HG02852 (cell line): ENCODE data around the gene SLC36A3.
A peak's percentile ranks its signal among the peaks of the same experiment; 100 is the strongest.
"Not testable (repeated sequence)": the region's sequence is repeated elsewhere in the genome, so short reads cannot be mapped to it uniquely, and the experiment has no call there.

Experiments
- ATAC-seq: cut with Tn5 transposase; IDR thresholded peaks from one replicate; pipeline ENCODE4 v1.9.1; 2021; ENCODE audit warnings: mild to moderate bottlenecking, moderate library complexity; ENCODE audit not compliant: unreplicated experiment

SLC36A3 gene

DNA sequence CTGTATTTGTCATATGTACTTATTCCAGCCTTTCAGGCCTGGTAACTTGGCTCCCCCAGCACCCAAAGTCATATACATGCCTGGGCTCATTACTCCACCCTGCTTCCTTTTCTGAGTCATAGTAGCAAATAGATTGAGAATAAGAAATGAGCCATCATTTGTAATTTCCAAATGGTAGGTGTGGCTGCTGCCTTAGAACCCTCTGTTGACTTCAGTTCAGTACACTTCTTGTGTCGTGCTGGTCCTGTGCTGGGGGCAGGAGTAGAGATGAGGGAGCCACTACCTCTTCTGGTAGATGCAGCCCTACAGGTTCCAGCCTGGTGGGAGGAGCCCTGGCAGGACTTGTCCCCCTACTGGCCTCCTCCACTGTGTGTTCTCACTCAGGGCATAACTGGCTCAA is 39.5 kb downstream of the SLC36A3 start:
- ATAC-seq: peak; percentile 72

DNA sequence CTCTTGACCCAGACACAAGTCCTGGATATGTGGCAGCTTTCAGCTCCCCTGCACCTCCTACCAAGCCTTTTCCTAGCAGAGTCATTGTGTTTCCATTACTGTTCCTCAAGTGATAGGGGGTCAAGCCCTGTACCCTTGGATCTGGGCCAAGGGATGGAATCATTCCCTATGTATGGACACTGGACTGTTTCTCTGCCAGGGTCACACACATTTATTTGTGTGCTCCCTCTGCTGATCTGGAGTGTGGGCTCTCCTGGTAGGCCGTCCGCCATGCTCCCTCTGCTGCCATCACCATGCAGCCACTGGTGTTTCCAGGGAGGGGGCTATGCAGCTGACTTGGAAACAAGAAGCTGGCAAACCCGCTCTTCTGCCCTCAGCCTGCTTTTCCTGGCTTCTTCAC is 41.0 kb downstream of the SLC36A3 start:
- ATAC-seq: no peak

DNA sequence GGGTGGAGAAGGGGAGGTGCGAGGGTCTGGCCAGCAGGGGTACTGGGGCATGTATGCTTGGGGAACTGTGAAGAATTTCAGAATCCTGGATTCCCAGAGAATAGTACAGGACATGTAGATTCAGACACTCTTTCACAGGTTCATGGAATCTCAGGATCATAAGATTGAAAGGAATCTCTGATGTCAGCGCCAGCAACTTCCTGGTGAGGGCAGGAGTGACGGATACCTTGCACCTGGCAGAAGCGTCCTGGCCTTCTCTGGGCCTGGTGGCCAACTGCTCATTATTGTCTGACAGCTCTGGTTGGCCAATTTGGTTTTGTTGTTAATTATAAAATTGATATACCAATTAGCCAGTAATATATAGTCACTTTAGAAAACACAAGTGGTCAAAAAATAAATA is 43.6 kb downstream of the SLC36A3 start:
- no peak for ATAC-seq

DNA sequence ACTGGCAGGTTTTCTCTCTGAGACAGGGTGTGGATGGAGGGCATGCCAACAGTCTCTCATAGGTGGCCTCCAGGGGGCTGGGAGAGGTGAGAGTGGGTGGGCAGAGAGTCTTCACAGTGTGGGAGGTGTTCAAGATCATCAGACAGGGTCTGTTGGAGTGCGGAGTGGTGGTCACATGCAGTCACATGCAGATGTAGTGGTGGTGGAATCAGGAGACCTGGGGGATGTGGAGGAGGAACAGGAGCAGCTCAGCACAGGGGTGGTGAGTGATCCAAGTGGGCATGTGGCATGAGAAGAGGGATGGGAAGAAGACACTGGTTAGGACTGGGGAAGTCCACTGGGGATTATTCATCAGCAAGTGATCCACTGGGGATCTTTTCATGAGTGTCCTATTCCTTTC is 44.8 kb downstream of the SLC36A3 start:
- ATAC-seq: no peak

DNA sequence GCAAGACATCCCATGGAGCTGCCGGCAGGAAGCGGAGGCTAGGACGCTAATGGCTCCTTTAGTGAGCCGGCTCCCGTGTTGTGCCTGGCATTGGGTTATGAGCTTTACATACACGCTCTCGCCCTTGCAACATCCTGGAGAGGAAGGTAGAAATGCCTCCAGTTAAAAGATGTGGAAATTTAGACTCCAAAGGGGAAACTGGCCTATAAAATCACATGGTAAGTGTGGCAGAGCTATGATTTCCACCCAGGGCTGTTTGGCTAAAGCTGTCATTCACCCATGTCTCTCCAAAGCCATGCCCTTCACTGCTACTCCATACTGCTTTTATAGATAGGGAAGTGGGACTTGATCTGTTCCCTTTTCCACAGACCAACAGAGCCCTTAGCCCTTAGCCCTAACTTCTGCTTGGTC is 45.4 kb downstream of the SLC36A3 start:
- ATAC-seq: no peak

DNA sequence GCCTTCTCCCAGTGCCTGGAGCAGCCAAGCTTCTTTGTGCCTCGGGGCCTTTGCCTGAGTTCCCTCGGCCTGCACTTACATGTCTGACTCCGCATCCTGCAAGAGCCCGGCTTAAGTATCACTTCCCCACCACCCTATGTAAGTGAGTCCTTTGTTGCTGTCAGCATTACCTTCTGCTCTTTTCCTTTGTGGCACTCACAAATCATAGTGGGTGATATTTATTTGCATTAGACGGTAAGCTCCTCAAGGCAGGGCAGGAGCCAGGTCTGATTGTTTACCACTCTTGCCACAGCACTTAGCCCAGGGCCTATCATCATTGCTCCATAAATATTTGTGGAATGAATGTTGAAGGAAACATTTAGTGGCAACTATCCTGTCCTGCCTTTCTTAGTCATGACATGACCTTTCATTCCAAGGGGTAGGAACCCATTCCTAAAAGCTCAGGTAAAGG is 45.8 kb downstream of the SLC36A3 start:
- peak; percentile 24 for ATAC-seq

DNA sequence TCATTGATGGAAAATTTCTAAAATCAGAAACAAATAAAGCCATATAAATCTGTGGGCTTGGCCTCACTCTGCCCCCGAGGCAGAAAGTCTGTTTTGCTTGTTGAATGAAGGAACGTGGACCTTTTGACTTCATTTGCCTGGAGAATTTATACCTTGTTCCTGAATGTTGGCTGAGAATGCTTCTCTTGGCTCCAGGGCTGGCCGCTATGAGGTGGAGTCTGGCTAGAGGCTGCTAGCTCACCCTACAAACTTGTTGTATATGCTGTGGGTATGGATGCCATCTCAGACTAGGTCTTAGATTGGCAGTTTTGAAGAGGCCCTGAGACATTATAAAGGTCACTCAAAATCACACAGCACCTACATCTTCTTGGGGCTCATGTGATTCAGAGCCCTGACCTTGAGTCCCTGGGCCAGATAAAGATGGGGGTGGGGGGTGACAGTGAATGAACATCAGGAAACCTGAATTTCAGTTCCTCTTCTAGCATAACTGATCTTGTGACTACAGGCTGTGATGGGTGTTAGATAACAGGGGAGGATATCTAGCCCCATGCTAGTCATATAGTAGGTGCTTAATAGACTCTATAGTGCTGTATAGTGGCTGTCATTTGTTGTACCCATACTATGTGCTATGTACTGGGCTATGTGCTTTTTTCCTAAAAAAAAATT is 47.8 kb downstream of the SLC36A3 start:
- peak; percentile 42 for ATAC-seq

DNA sequence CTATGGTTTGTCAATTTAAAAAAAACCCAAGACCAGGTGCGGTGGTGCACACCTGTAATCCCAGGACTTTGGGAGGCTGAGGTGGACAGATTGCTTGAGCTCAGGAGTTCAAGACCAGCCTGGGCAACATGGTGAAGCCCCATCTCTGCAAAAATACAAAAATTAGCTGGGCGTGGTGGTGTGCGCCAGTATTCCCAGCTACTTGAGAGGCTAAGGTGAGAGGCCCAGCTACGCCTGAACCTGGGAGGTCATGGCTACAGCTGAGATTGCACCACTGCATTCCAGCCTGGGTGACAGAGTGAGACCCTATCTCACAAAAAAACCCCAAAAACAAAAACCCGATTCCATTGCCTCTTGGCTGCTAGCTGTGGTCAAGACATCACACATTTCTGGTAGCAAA is 48.6 kb downstream of the SLC36A3 start:
- ATAC-seq: not testable (repeated sequence)

DNA sequence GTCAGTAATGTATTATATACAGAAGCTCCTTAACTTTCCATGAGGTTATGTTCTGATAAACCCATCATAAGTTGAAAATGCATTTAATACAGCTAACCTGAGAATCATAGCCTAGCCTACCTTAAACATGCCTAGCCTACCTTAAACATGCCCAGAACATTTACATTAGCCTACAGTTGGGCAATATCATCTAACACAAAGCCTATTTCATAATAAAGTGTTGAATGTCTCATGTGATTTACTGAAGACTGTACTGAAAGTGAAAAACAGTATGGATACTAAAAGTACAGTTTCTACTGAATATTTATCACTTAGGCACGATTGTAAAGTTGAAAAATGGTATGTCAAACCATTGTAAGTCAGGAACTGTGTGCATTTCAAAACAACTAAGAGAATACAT is 49.0 kb downstream of the SLC36A3 start:
- ATAC-seq: no peak

DNA sequence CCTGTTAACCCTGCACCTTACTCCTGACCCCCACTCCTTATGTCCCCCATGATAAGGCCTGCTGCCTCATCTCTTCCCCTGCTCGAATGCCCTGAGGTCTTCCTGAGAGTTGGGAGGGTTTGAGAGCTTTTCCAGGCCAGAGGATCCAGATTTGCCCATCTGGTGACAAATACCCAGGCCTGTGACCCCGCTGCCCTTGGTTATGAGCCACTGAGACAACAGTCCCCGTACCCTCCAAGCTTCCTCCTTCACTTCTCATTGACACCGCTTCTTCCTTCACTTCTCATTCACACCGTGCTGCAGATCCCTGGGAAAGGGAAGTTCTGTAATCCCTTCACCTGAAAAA is 50.0 kb downstream of the SLC36A3 start:
- no peak for ATAC-seq

DNA sequence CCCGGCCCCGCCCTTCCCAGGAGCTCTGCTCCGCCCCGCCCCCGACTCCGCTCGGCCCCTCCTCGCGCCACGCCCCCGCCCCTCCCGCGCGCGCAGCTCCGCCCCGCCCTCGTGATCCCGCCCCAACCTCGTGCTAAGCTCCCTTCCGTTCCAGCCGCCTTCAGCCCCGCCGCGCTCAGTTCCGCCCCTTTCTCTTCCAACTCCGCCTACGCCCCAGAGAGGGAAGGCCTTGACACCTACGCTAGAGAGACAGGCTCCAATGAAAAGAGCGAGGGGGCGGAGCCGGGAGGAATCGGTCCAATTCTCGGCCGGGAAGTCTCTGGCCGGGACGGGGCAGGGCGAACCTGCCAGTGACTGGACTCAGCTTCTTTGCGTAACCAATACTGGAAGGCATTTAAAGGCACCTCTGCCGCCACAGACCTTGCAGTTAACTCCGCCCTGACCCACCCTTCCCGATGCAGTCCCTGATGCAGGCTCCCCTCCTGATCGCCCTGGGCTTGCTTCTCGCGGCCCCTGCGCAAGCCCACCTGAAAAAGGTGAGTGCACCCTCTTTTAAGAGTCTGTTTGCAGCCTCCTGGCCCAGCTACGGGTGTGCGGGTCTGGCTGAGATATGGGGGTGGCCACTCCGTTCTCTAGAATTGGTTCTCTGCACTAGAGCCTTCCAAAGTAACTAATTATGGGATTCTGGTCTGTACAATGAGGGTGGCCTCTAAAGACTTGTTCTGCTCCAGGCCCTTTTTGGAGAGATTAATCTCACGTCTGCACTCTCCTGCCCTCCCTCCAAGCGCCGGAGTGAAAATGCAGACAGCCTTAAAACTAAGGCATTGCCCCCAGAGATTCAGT is 50.6 kb downstream of the SLC36A3 start, which contains the start of gene GM2A:
TSS of gene GM2A (plus strand) at position 424 of the 843 bp plus-strand sequence. CDS start at position 456, 32 bp downstream.
- ATAC-seq: peak; percentile 78

DNA sequence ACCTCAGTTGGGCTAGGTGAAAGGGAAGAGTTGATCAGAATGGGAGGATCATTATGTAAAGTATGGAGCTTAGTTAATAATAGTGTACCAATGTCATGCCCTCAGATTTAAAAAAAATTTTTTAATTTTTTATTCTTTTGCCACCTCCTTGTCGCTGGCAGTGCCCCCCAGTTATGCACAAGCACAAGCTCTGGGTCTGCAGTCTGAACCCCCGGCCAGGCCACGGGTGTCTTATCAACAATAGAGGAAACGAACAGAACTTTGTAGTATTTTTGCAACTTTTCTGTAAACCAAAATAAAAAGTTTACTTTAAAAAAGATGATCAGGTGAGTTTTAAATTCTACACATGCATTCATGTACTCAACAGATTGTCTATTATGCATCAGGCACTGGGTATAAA is 51.9 kb downstream of the SLC36A3 start:
- no peak for ATAC-seq

DNA sequence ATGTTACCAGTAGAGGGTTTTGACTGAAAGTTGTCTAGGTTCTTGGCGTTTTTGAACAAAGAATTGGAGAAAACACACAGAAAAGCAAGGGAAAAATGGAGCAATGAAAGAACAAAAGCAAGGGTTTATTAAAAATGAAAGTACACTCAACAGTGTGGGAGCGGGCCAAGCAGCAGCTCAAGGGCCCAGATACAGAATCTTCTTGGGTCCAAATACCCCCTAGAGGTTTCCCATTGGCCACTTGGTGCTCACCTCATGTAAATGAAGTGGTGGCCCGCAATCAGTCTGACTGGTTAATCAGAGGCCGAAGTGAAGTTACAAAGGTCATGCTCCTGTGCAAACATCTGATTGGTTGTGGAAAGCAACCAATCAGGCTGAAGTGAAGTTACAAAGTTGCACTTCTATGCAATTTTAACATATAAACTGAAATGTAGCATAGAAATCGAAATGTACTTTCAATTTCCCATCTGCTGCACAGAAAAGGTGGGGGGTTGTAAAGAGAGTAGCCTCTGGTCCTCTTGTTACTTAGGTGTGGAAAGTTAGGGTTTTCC is 52.5 kb downstream of the SLC36A3 start:
- ATAC-seq: no peak

DNA sequence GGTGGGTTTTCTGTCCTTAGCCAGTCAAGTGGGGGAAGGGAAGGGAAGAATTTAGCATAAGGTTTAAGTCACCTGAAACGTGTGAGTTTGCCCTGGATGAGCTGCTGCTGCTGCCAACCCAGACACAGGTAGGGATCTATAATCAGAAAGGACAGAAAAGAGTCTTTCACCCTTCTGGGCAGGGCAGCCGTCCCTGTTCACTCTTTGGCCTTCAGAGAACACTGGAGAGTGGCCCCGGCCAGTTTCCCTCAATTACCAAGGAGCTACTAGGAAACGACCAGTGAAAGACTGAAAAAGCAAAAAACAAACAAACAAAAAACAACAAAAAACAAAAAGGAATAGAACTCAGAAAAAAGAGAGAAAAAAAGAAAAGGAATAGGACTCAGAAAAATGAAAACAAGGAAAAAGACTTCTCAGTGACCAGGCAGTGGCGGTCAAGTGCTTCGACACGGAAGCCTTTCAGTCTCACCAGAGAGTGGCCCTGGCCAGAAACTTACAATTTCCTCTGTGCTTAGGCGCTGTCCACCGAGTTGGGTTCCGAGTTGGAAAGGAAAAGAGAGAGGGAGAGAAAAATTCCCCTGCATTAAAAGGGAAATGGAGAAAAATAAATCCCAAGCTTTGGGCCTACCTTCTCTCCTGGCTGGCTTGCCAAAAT is 53.1 kb downstream of the SLC36A3 start:
- ATAC-seq: no peak

DNA sequence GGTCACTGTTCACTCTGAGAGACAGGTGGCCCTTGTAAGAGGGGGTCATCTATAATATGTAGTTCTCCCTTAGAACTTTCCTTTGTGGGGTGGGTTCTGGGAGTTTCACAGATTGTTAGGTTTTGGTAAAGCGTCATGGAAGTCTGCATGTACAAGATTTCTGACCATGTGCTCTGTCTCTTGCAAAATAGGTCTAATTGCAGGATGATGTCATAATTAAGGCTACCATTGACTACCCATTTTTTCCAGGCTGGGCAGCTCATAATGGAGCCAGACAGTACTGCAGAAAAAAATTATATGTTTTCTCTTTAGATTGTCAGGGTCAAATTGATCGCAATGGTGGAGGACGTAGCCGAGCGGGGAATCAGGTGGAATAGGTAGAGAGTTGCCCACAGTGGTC is 54.3 kb downstream of the SLC36A3 start:
- ATAC-seq: no peak

DNA sequence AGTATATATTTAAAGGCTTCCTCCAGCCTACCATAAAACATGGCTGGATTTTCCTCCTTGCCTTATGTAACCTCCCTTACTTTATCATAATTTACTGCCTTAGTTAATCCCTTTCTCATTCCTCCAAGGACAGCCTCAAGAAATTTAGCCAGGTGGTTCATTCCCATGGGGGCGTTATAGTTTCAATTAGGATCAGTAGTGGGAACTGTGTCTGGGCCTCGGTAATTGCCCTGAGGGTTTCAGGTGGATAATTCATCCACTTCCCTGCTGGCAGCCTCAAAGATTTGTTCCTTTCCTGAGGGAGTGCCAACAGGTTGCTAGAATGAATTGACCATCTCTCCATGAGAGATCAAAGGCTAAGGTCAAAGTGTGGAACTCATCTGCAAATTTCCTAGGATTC is 54.9 kb downstream of the SLC36A3 start:
- no peak for ATAC-seq

DNA sequence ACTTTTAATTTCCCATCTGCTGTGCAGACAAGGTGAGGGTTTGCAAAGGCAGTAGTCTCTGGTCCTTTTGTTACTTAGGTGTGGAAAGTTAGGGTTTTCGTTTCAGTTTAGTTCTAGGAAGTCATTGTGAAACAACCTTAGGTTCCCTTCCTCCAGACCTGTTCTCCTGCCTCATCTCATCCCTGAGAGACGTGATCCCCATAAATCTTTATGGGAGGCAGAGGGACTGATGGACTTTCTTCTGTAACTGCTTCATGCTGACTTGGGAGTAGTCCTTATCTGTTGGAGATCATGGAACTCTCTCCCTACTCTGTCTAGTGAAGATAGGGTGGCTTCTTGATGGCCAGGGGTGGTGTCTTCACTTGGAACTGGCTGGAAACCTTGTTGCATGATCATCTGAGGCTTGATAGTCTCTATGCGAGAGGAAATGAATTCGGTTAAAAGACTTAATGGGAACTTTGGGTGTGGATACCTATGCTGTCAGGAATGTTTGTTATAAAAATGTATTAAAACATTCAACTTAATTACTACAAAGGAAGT is 57.8 kb downstream of the SLC36A3 start:
- no peak for ATAC-seq

DNA sequence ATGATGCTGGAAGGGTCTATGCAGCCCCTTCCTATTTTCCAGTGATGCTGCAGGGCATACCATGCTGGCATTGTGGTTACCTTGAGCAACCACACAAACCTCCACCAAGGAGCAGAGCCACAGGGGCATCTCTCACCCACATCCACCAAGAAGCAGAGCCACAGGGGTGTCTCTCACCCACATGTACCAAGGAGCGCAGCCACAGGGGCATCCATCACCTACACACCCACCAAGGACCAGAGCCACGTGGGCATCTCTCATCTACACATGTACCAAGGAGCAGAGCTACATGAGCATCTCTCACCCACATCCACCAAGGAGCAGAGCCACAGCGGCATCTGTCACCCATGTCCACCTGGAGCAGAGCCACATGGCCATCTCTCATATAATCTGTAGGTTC is 59.4 kb downstream of the SLC36A3 start:
- no peak for ATAC-seq

DNA sequence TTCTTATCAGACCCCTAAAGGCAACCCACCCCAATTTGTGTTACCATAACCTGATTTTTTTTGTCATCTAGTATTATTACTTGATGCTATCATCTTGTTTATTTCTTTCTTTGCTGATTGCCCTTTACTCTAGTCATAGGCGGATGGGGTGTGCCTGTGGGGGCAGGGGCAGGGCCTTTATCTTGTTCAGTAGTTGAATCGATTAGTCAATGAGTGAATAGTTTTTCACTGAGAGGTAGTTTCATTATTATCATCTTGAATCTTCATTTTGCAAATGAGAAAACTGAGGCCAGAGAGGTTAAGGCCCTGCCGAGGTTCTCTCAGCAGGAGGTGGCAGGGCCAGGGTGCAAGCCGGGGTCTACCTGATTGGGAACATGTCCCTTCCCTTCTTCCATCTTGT is 60.0 kb downstream of the SLC36A3 start:
- ATAC-seq: no peak

DNA sequence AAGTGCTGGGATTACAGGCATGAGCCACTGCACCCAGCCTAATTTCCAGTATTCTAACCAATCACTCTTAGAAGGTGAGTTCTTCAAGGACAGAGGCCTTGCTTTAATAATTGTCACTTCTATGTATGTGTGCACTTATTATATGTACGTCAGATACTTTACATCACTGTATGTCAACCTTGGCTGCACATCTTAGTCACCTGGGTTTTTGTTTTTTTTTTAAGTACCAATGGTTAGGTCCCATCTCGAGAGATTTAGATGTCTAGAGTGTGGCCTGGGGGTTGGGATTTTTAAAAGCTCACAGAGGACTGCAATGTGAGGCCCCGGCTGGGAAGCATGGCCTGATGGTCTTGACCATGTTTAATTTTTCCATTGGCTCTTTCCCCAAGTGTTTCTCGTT is 60.4 kb downstream of the SLC36A3 start:
- ATAC-seq: no peak

DNA sequence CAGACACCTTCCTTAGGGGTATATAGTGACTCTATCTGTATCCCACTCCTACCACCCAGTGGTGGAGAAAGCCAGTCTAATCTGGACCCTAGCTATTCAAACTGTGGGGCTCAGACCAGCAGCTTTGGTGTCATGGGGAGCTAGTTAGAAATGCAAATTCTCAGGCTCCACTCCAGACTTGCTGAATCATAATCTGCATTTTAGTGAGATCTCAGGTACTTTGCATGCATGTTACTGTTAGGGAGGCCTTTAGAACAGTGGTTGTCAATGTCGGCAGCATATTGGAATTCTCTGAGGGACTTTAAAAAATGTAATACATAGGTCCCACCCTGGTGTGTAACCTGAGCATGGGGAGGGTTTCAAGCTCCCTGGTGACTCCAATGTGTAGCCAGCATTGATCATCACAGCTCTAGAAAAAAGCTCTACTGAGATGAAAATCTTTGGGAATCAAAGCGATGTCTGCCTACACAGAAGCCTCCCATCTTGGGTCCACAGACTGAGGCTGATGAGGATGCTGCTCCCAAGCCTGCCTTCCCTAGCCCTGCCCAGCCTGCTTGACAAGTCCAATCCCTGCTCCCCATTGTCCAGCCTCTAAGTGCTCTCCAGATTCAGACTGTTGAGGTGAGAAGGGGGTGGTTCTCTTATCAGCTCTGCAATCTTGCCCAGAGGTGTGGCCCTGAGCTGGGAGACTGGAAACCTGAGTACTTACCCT is 62.5 kb downstream of the SLC36A3 start:
- no peak for ATAC-seq
